Myocyte (in vitro differentiated cells): ENCODE results near the gene RND2. TPM values are rescaled to one million over a fixed set of nuclear protein-coding genes. Genes with fewer than 3 reads are reported as not detected.
"Not testable (repeated sequence)": the region's sequence is repeated elsewhere in the genome, so short reads cannot be mapped to it uniquely, and the experiment has no call there.

Experiments
- DNase-seq: peaks from one replicate; pipeline ENCODE4 v3.0.0-alpha.2; 2012; ENCODE audit warnings: low read depth
- polyA plus RNA-seq: library from polyadenylated mRNA; unstranded; fragments of >200 nt; gene quantifications from one replicate; pipeline ENCODE4 v1.2.1, GENCODE V29; 2012; ENCODE audit warnings: missing spikeins
- total RNA-seq: library from RNA; depleted of rRNA; stranded (reverse); fragments of >200 nt; gene quantifications from 2 replicates; pipeline ENCODE4 v1.2.3, GENCODE V29; 2014

RND2 gene
- 0.35 and 0.78 TPM in 2 replicates for total RNA-seq
- 0.48 TPM for polyA plus RNA-seq

DNA sequence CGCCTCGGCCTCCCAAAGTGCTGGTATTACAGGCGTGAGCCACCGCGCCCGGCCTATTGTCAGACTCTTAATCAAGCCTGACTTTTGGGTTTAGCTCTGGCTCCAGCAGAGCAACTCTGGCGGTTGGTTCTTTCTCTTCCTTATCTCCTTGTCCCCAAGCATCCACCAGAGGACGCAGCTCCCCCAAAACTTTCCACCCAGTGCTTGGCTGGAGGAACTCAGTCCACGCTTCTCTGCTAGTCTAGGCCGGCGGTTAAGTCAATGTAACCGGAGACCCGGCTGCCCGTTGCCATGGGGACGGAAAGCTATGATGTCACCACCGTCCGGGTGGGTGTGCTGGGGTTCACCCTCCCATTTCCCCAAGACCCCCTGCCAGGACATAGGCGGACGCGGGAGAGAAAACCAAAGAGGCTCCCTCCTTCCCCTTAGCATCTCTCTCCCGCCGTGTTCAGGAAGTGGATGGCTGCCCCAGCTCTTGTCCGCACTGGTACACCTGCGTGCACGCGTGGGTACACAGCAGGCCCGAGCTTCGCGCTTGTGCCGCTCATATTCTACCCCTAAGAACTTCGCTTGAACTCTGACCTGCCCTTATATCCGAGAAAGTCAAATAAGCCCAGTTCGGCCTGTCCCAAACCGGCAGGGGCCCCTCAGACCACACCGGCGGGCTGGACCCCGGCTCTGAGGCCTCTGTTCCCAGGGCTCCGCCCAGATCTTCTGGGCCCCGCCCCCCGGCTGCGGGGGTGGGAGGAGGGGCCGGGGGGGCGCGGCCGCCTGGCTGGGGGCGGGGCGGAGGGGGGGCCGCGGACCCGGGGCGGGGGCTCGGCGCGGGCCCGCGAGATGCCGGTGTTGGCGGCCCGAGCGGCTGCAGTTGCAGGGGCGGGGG is at the start of gene RND2:
RND2 (plus strand) TSS at position 825 of the 883 bp plus-strand sequence. CDS start 117 bp downstream, outside the sequence.
- DNase-seq, result peak; percentile 97

DNA sequence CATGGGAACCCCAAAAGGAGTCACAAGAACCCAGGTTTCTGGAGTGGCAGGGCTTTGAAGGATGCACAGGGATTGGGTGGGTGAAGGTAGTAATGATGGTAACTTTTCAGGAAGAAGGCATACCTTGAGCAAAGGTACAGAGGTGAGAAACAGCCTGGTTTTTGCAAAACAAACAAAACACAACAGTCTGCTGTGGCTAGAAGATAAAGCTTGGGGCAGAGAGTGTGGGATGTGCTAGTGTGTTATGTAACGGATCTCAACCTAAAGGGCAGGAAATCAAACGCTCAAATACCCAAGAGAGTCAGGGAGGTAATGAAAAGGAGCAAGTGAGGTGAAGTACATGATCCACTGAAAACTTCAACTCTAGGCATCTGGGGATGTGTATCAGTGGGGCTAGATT is 49.8 kb upstream of the RND2 start:
- DNase-seq, result no peak

GRCh38 chr17:42975701-42976100 is 49.3 kb upstream of the RND2 start:
- not testable (repeated sequence) for DNase-seq

DNA sequence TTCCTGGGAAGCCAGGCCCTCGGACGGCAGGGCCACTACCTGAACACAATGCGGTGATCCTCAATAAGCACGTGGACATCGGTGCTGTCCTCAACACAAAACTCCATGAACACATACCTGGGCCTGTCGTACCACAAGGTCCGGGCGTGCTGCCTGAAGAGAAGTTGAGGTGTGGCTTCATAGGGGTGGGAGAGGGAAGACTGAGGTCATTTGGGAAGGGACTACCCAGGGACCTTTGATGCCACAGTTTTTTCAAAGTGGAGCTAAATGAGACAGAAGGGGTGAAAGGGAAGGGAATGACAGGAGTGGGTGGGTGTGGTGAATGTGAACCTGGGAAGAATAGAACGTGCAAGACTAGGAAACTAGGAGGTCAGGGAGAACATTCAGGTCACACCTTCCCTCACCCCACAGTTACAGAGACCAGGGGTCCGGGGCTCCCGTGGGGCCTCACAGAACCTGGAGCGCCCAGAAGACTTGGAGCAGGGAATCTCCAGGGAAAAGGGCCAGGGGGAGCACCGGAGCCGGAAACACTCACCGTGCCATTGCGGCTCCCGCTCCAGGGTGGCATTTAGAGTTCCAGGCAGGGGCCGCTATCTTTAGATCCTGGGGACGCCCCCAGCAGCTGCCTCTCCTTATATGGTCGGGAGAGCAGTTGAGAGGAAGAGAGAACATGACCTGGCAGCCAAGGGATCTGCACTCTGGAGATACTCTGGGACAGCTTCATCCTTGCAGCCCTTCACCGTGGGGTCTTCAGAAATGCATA is 45.3 kb upstream of the RND2 start, which contains the start of gene PTGES3L:
PTGES3L (minus strand) TSS at position 570 of the 763 bp plus-strand sequence; CDS start at position 543, 27 bp downstream.
- DNase-seq, result peak; percentile 95

DNA sequence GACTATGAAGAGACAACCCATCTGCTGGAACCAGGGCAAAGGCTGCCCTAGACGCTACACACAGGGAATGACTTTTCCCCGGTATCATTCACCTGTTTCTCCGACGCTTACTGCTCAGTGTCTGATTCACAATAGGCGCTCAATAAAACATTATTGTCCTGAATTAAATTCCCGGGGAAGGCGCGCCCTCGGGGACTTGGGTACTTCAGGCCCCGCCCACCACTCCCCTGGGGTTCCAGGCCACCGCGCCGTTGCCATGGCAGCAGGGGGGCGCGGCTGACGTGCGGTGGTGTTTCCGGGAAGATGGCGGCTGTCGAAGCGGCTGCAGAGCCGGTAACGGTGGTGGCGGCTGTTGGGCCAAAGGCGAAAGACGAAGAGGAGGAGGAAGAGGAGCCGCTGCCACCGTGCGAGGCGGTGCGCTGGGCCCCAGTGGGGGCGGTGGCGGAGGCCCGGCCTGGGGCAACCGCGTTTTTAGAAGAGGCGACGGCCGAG is 44.7 kb upstream of the RND2 start, which contains the start of gene RUNDC1:
RUNDC1 (plus strand) TSS at position 292 of the 492 bp plus-strand sequence; CDS start at position 304, 12 bp downstream.
- peak; percentile 94 for DNase-seq

- peak; percentile 32 for DNase-seq
Observed at GRCh38 chr17:42980766-42981397, 44.1 kb upstream of the RND2 start.

GRCh38 chr17:42982266-42982665 is 42.8 kb upstream of the RND2 start:
- DNase-seq, result no peak

DNA sequence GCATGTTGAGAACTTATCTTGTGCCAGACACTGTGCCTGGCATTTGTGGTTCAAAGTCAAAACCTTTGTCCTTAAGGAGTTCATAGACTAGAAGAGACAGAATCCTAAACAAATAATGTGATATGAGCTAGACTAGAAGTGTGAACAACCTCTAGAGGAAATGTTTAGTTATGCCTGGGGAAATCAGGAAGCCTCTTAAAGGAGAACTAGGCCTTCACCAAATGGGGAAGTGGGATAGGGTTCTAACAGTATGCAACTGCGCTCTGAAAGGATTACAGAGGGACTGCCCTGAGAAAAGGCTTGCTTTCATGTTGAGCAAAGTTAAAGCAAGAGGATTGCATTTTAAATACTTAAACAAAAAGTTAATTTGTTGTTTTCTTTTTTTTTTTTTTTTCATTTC is 39.8 kb upstream of the RND2 start:
- no peak for DNase-seq

GRCh38 chr17:42989141-42989540 is 35.9 kb upstream of the RND2 start:
- DNase-seq, result no peak

DNA sequence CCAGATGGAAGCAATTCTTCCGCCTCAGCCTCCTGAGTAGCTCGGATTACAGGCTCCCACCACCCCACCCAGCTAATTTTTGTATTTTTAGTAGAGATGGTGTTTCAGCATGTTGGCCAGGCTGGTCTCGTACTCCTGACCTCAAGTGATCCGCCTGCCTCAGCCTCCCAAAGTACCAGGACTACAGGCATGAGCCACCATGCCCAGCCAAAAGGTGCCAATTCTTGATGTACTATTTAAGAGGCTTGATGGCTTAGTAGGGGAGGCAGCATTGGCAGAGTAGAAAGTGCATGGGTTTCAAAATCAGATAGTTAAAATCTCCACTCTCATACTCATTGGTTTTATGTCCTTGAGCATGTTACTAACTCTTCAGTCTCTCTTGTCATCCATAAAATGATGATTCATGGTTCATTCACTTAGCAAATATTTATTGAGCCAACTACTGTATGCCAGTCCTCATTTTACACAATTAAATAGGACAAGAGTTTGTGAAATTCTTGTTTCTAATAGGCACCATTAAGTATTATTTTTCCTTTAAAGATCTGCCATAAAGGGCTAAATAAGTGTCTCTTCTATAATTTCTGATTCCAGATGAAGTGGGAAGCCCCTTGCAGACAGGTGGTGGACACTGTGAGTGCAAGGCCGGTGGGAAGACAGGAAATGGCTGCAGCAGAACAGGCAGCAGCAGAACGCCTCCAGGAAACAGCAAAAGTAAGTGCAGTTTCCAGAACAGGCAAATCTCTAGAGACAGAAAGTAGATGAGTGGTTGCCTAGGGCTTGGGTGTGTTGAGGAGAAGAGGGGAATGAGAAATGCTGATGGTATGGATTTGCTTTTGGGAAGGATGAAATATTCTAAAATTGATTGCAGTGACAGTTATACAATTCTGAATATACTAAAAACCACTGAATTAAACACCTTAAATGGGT is 35.0 kb upstream of the RND2 start:
- no peak for DNase-seq

DNA sequence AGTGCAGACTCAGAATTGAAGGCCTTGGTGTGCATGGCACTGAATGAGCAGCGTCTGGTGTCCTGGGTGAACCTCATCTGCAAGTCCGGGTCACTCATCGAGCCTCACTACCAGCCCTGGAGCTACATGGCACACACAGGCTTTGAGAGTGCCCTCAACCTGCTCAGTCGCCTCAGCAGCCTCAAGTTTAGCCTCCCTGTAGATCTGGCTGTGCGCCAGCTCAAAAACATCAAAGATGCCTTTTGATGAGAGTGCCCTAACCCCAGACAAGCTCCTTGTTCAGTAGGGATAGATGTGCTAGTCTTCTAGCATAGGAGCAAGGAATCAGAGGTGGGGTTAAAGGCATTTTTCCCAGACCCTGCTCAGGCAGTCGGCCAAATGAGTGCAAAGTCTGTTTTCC is 33.6 kb upstream of the RND2 start:
- no peak for DNase-seq

- no peak for DNase-seq
Observed at GRCh38 chr17:42992872-42993271, 32.2 kb upstream of the RND2 start.

DNA sequence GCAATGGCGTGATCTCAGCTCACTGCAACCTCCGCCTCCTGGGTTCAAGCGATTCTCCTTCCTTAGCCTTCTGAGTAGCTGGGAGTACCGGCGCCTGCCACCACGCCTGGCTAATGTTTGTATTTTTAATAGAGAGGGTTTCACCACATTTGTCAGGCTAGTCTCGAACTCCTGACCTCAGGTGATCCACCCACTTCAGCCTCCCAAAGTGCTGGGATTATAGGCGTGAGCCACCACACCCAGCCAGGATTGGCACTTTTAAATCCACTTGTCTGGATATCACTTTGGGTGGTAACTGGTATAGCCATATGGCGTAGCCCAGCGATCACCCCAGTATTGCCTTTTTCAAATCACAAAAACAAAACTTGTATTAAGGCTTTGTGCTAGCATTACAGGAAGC is 31.1 kb upstream of the RND2 start:
- DNase-seq, result not testable (repeated sequence)

DNA sequence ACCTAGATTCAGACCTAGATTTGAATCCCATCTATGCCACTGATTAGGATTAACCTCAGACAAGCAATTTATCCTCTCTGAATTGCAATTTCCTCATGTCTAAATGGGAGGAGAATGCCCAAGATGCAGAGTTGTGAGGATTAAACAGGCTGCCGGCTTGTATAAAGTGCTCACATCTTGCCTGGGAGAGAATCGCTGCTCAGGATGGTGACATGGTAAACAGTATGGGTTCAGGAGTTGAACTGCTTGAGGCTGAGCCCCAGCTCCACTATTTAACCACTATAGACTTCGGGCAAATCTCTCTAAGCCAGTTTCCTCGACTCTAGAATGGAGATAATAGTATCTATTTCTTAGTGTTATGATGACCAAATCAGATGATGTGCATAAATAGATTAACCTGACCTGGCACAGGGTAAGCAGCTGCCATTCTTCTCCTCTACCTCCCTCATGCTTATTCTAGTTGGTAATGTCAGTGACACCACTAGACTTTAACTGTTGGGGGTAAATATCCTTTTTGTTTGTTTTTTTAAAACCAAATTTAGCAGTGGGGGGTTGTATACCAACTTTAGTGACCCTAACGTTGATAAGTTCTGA is 27.5 kb upstream of the RND2 start:
- no peak for DNase-seq

GRCh38 chr17:42997984-42998938 is 26.8 kb upstream of the RND2 start, which contains the start of gene RPL27:
Gene RPL27, plus strand, starts transcription at chr17:42998419. Its CDS starts 332 bp downstream, at chr17:42998751.
- DNase-seq, result peak; percentile 100

GRCh38 chr17:42999003-42999525 is 26.0 kb upstream of the RND2 start:
- no peak for DNase-seq

- DNase-seq, result not testable (repeated sequence)
Observed at GRCh38 chr17:43000894-43001293, 24.1 kb upstream of the RND2 start.

DNA sequence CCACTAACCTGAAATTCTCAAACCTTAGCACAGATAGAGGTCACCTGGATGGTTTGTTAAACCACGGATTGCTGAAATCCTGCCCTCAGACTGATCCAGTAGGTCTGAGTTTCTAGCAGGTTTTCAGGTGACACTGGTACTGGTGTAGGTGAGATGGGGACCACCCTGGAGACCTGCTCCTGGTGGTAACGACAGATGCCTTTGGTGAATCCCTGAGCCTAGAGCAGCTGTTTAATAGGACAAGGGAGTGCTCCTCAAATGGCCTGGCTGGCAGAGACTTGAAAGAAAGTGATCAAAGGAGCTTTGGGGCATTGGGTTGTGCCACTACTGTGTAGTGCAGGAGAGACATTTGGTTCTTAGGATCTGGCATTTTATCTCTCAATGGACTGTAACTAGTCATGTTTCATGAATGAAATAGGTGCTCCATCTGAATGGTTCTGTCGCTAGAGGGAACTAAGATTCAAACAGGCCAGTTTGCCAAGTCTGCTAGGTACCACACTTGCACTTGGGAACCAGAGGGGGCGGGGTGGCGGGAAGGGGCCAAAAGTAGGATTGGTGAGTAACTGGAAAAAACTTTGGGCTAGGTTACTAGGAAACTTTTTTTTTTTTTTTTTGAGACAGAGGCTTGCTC is 21.4 kb upstream of the RND2 start:
- peak; percentile 72 for DNase-seq
